ENCODE measurements around the gene MLPH. TPM values are rescaled to one million over a fixed set of nuclear protein-coding genes. Genes with fewer than 3 reads are reported as not detected.

MLPH gene
- total and polyA plus RNA-seq, 2 of the 13 experiments (the other 11 are each of a cell fraction or from before 2014, with no cell fraction given): 0.12 TPM; not detected in 1

DNA sequence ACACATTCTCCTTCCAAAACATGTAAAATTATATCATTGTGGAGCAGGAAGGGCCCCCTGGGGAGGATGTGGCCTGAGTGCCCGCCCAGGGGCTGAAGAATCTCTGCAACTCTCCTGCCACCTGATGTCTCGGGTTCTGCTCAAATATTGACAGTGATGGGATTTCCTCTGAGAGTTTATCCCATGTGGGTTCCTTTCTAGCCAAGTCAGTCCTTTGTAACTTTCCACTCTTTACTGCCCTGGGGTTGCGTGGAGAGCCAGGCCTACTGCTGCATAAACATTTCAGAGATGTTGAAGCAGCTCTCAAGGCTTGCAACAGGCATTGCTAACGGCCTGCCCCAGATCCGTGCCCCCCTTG lies 107.4 kb downstream of the MLPH start (continued):
- TF ChIP-seq SOX6 (IDR thresholded peaks at IDR 0.05) (no peak), SOX6 (CRISPR knock-in tag; IDR thresholded peaks at IDR 0.05) (peak; percentile 79), MAFF (IDR thresholded peaks at IDR 0.05; ENCODE audit: low read depth, low read length) (no peak), MTF2 (CRISPR knock-in tag; IDR thresholded peaks at IDR 0.05; ENCODE audit: borderline replicate concordance) (no peak), SP5 (CRISPR knock-in tag; IDR thresholded peaks at IDR 0.05; ENCODE audit: borderline replicate concordance, low read depth) (peak; percentile 65; the same call in 1 of the 2 replicates), HOXA3 (CRISPR knock-in tag; IDR thresholded peaks at IDR 0.05) (peak; percentile 26; the same call in 1 of the 2 replicates), ZNF775 (CRISPR knock-in tag; IDR thresholded peaks at IDR 0.05; ENCODE audit: borderline replicate concordance) (no peak), POLR2A (IDR thresholded peaks at IDR 0.05; ENCODE audit: insufficient read depth in 1 of 2, low read depth in 2 of 2, low read length in 2 of 2) (peak in 1 of 2 experiments; percentile 27; a peak in 2 of 4 replicates), IRX3 (CRISPR knock-in tag; IDR thresholded peaks at IDR 0.05; ENCODE audit: borderline replicate concordance, low read depth) (no peak), KDM2A (CRISPR knock-in tag; IDR thresholded peaks at IDR 0.05; ENCODE audit: borderline replicate concordance, low read depth) (peak; percentile 51; the same call in 1 of the 2 replicates), HMG20A (CRISPR knock-in tag; IDR thresholded peaks at IDR 0.05; ENCODE audit: borderline replicate concordance) (peak; percentile 59; the same call in 1 of the 2 replicates), ISL2 (CRISPR knock-in tag; IDR thresholded peaks at IDR 0.05) (peak; percentile 72), TBP (CRISPR knock-in tag; IDR thresholded peaks at IDR 0.05) (no peak), SP140L (CRISPR knock-in tag; IDR thresholded peaks at IDR 0.05; ENCODE audit: borderline replicate concordance) (no peak), GATAD2A (CRISPR knock-in tag; IDR thresholded peaks at IDR 0.05) (peak; percentile 47; the same call in 1 of the 2 replicates), PRMT3 (CRISPR knock-in tag; IDR thresholded peaks at IDR 0.05; ENCODE audit: borderline replicate concordance, low read depth) (peak; percentile 24; the same call in 1 of the 2 replicates), NCOR1 (IDR thresholded peaks at IDR 0.05; ENCODE audit: borderline replicate concordance, low read length) (0 out of 2 replicates have a peak, but pooled peaks have one; percentile 5), MIER2 (CRISPR knock-in tag; IDR thresholded peaks at IDR 0.05) (no peak), ZNF354B (CRISPR knock-in tag; IDR thresholded peaks at IDR 0.05) (0 out of 2 replicates have a peak, but pooled peaks have one; percentile 82), ZNF253 (CRISPR knock-in tag; IDR thresholded peaks at IDR 0.05; ENCODE audit: borderline replicate concordance) (no peak)
- TF ChIP-seq, protein P1, sequence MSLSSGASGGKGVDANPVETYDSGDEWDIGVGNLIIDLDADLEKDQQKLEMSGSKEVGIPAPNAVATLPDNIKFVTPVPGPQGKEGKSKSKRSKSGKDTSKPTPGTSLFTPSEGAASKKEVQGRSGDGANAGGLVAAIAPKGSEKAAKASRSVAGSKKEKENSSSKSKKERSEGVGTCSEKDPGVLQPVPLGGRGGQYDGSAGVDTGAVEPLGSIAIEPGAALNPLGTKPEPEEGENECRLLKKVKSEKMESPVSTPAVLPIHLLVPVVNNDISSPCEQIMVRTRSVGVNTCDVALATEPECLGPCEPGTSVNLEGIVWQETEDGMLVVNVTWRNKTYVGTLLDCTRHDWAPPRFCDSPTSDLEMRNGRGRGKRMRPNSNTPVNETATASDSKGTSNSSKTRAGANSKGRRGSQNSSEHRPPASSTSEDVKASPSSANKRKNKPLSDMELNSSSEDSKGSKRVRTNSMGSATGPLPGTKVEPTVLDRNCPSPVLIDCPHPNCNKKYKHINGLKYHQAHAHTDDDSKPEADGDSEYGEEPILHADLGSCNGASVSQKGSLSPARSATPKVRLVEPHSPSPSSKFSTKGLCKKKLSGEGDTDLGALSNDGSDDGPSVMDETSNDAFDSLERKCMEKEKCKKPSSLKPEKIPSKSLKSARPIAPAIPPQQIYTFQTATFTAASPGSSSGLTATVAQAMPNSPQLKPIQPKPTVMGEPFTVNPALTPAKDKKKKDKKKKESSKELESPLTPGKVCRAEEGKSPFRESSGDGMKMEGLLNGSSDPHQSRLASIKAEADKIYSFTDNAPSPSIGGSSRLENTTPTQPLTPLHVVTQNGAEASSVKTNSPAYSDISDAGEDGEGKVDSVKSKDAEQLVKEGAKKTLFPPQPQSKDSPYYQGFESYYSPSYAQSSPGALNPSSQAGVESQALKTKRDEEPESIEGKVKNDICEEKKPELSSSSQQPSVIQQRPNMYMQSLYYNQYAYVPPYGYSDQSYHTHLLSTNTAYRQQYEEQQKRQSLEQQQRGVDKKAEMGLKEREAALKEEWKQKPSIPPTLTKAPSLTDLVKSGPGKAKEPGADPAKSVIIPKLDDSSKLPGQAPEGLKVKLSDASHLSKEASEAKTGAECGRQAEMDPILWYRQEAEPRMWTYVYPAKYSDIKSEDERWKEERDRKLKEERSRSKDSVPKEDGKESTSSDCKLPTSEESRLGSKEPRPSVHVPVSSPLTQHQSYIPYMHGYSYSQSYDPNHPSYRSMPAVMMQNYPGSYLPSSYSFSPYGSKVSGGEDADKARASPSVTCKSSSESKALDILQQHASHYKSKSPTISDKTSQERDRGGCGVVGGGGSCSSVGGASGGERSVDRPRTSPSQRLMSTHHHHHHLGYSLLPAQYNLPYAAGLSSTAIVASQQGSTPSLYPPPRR (CRISPR knock-in tag; IDR thresholded peaks at IDR 0.05; ENCODE audit: borderline replicate concordance): peak; percentile 21
- TF ChIP-seq, protein P2, sequence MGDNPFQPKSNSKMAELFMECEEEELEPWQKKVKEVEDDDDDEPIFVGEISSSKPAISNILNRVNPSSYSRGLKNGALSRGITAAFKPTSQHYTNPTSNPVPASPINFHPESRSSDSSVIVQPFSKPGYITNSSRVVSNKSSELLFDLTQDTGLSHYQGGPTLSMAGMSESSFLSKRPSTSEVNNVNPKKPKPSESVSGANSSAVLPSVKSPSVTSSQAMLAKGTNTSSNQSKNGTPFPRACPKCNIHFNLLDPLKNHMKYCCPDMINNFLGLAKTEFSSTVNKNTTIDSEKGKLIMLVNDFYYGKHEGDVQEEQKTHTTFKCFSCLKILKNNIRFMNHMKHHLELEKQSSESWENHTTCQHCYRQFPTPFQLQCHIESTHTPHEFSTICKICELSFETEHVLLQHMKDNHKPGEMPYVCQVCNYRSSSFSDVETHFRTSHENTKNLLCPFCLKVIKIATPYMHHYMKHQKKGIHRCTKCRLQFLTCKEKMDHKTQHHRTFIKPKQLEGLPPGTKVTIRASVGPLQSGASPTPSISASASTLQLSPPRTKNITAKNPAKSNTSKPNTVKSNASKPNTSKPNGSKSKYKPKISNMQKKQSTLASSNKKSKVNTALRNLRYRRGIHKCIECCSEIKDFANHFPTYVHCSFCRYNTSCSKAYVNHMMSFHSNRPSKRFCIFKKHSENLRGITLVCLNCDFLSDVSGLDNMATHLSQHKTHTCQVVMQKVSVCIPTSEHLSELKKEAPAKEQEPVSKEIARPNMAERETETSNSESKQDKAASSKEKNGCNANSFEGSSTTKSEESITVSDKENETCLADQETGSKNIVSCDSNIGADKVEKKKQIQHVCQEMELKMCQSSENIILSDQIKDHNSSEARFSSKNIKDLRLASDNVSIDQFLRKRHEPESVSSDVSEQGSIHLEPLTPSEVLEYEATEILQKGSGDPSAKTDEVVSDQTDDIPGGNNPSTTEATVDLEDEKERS (CRISPR knock-in tag; IDR thresholded peaks at IDR 0.05): peak; percentile 63; the same call in 1 of the 2 replicates
- TF ChIP-seq, protein P3, sequence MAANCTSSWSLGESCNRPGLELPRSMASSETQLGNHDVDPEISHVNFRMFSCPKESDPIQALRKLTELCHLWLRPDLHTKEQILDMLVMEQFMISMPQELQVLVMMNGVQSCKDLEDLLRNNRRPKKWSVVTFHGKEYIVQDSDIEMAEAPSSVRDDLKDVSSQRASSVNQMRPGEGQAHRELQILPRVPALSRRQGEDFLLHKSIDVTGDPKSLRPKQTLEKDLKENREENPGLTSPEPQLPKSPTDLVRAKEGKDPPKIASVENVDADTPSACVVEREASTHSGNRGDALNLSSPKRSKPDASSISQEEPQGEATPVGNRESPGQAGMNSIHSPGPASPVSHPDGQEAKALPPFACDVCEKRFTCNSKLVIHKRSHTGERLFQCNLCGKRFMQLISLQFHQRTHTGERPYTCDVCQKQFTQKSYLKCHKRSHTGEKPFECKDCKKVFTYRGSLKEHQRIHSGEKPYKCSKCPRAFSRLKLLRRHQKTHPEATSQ (CRISPR knock-in tag; IDR thresholded peaks at IDR 0.05; ENCODE audit: borderline replicate concordance): 0 out of 2 replicates have a peak, but pooled peaks have one; percentile 17
